Lung (tissue), 12 donors: ENCODE data around the gene AKAP13. TPM values are rescaled to one million over a fixed set of nuclear protein-coding genes. Genes with fewer than 3 reads are reported as not detected.

Source experiments
- ATAC-seq: fragments of 200-7000 bp; cut with Tn5 transposase; one replicate; pipeline ENCODE4 v1.9.1; 2020; ENCODE audit warnings: moderate number of reproducible peaks; ENCODE audit not compliant: insufficient read depth, low FRiP score
- DNase-seq, 3 donors: peaks; one replicate each; pipeline ENCODE4 v3.0.0-alpha.2; 2013 to 2017
- H3K27ac ChIP-seq, 2 donors: one replicate each; pipeline ENCODE4 v1.5.1; 2013; ENCODE audit warnings: mild to moderate bottlenecking in 2 of 2, moderate library complexity in 2 of 2, control low read depth in 1 of 2, inconsistent platforms in 1 of 2, low read depth in 1 of 2, low read length in 1 of 2
- H3K27me3 ChIP-seq, 3 donors: one replicate each; pipeline ENCODE4 v1.5.1; 2013; ENCODE audit warnings: low read length in 2 of 3; ENCODE audit not compliant: control insufficient read depth in 3 of 3, insufficient read depth in 3 of 3
- H3K36me3 ChIP-seq, 4 donors: one replicate each; pipeline ENCODE4 v1.5.1; 2013; ENCODE audit warnings: low read length in 4 of 4, mild to moderate bottlenecking in 1 of 4, moderate library complexity in 1 of 4; ENCODE audit not compliant: control insufficient read depth in 4 of 4, insufficient read depth in 4 of 4
- H3K4me1 ChIP-seq, 5 donors: one replicate each; pipeline ENCODE4 v1.5.1; 2013; ENCODE audit warnings: low read length in 5 of 5, mild to moderate bottlenecking in 2 of 5, moderate library complexity in 1 of 5; ENCODE audit not compliant: control insufficient read depth in 5 of 5, insufficient read depth in 5 of 5
- H3K4me3 ChIP-seq: one replicate; pipeline ENCODE4 v1.5.1; 2013; ENCODE audit warnings: mild to moderate bottlenecking, control low read depth, moderate library complexity
- H3K9ac ChIP-seq, 2 donors: one replicate each; pipeline ENCODE4 v1.5.1; 2013; ENCODE audit warnings: low read length in 2 of 2, control low read depth in 1 of 2; ENCODE audit not compliant: insufficient read depth in 1 of 2
- H3K9me3 ChIP-seq, 4 donors: one replicate each; pipeline ENCODE4 v1.5.1; 2013; ENCODE audit warnings: low read length in 3 of 4, mild to moderate bottlenecking in 1 of 4, moderate library complexity in 1 of 4; ENCODE audit not compliant: control insufficient read depth in 4 of 4, insufficient read depth in 3 of 4
- WGBS, 2 donors: extraction: QIAGEN DNeasy Blood & Tissue Kit; methylation state at CpG; one replicate each; pipeline ENCODE4 v1.1.7; 2013; 5-methylcytosine and 5-hydroxymethylcytosine counted together
- polyA plus RNA-seq, 2 donors: library from polyadenylated mRNA; stranded (reverse); fragments of 200-250 nt; gene quantifications; one replicate each; pipeline ENCODE4 v1.2.1, GENCODE V29; 2013
- total RNA-seq, 2 donors: library from RNA; depleted of rRNA in 1 of 2; stranded (reverse); fragments of >200 nt in 1 of 2; gene quantifications; one replicate each; pipeline ENCODE4 v1.2.1, GENCODE V29; 2014 to 2021
- TF ChIP-seq, protein P1 (sequence below): IDR thresholded peaks from 2 replicates; pipeline ENCODE4 v1.5.1; 2012; ENCODE audit warnings: mild to moderate bottlenecking; ENCODE audit errors: control extremely low read depth, extremely low read depth
- donor health status: control.
- donor health status: control.
- donor health status: Bipolar disorder and iron deficiency.
- donor health status: healthy.
- donor health status: DM: yes; HTN: yes; CAD: no.

Gene AKAP13
- total and polyA plus RNA-seq, 4 donors, result 102 to 1,115 (median 259) TPM

DNA sequence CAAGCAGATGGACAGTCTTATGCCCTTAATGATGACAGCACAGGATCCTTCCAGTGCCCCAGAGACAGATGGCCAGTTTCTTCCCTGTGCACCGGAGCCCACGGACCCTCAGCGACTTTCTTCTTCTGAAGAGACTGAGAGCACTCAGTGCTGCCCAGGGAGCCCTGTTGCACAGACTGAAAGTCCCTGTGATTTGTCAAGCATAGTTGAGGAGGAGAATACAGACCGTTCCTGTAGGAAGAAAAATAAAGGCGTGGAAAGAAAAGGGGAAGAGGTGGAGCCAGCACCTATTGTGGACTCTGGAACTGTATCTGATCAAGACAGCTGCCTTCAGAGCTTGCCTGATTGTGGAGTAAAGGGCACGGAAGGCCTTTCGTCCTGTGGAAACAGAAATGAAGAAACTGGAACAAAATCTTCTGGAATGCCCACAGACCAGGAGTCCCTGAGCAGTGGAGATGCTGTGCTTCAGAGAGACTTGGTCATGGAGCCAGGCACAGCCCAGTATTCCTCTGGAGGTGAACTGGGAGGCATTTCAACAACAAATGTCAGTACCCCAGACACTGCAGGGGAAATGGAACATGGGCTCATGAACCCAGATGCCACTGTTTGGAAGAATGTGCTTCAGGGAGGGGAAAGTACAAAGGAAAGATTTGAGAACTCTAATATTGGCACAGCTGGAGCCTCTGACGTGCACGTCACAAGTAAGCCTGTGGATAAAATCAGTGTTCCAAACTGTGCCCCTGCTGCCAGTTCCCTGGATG is 198.7 kb downstream of the AKAP13 start:
- peaks cover 0 to 35% (median 14%) of the 10 kb centered on the region in 5 donors for H3K4me1 ChIP-seq
- H3K27me3 ChIP-seq, result no peaks in the 10 kb centered on the region
- H3K9me3 ChIP-seq, result no peaks in the 10 kb centered on the region
- H3K4me3 ChIP-seq, result no peak overlapping the region
- no peak overlapping the region for H3K9ac ChIP-seq
- H3K27ac ChIP-seq, result peak overlapping the region; percentile 94 to 98
- TF ChIP-seq, protein P1, sequence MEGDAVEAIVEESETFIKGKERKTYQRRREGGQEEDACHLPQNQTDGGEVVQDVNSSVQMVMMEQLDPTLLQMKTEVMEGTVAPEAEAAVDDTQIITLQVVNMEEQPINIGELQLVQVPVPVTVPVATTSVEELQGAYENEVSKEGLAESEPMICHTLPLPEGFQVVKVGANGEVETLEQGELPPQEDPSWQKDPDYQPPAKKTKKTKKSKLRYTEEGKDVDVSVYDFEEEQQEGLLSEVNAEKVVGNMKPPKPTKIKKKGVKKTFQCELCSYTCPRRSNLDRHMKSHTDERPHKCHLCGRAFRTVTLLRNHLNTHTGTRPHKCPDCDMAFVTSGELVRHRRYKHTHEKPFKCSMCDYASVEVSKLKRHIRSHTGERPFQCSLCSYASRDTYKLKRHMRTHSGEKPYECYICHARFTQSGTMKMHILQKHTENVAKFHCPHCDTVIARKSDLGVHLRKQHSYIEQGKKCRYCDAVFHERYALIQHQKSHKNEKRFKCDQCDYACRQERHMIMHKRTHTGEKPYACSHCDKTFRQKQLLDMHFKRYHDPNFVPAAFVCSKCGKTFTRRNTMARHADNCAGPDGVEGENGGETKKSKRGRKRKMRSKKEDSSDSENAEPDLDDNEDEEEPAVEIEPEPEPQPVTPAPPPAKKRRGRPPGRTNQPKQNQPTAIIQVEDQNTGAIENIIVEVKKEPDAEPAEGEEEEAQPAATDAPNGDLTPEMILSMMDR, result no peak
- peaks cover 0 to 31% (median 19%) of the 10 kb centered on the region in 4 donors for H3K36me3 ChIP-seq
- ATAC-seq (peak; percentile 14), DNase-seq (no peak)
- WGBS, 2 donors, result 27 to 31% methylated on average over 9 of the region's 9 CpGs

DNA sequence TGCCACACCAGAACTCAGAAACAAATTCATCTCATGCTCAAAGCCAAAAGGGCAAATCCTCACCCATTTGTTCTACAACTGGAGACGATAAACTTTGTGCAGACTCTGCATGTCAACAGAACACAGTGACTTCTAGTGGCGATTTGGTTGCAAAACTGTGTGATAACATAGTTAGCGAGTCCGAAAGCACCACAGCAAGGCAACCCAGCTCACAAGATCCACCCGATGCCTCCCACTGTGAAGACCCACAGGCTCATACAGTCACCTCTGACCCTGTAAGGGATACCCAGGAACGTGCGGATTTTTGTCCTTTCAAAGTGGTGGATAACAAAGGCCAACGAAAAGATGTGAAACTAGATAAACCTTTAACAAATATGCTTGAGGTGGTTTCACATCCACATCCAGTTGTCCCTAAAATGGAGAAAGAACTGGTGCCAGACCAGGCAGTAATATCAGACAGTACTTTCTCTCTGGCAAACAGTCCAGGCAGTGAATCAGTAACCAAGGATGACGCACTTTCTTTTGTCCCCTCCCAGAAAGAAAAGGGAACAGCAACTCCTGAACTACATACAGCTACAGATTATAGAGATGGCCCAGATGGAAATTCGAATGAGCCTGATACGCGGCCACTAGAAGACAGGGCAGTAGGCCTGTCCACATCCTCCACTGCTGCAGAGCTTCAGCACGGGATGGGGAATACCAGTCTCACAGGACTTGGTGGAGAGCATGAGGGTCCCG is 199.7 kb downstream of the AKAP13 start:
- H3K9ac ChIP-seq, result no peak overlapping the region
- no peaks in the 10 kb centered on the region for H3K9me3 ChIP-seq
- TF ChIP-seq, protein P1, result no peak
- H3K36me3 ChIP-seq, result peaks cover 0 to 31% (median 19%) of the 10 kb centered on the region in 4 donors
- peaks cover 0 to 37% (median 14%) of the 10 kb centered on the region in 5 donors for H3K4me1 ChIP-seq
- H3K4me3 ChIP-seq, result no peak overlapping the region
- DNase-seq (no peak), ATAC-seq (peak; percentile 8)
- H3K27ac ChIP-seq, result peak overlapping the region; percentile 94 to 98
- WGBS, 2 donors, result 57 to 69% methylated on average over 14 of the region's 14 CpGs
- no peaks in the 10 kb centered on the region for H3K27me3 ChIP-seq

DNA sequence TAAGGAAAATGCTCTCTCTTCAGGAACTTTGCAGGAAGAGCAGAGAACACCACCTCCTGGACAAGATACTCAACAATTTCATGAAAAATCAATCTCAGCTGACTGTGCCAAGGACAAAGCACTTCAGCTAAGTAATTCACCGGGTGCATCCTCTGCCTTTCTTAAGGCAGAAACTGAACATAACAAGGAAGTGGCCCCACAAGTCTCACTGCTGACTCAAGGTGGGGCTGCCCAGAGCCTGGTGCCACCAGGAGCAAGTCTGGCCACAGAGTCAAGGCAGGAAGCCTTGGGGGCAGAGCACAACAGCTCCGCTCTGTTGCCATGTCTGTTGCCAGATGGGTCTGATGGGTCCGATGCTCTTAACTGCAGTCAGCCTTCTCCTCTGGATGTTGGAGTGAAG is 200.5 kb downstream of the AKAP13 start:
- Histone ChIP-seq H3K27ac (peak overlapping the region; percentile 94 to 98), H3K9ac (no peak overlapping the region), H3K4me3 (no peak overlapping the region), H3K27me3 (no peaks in the 10 kb centered on the region), H3K4me1 (peaks cover 0 to 40% (median 14%) of the 10 kb centered on the region in 5 donors), H3K36me3 (peaks cover 0 to 31% (median 19%) of the 10 kb centered on the region in 4 donors), H3K9me3 (no peaks in the 10 kb centered on the region)
- TF ChIP-seq, protein P1, result no peak
- no peak for DNase-seq
- WGBS, 2 donors, result 34 to 42% methylated on average over 3 of the region's 3 CpGs
- peak; percentile 21 for ATAC-seq
